Coronary artery (tissue), 2 donors: Measurements from ENCODE around the gene TRIML1.

Experiments
- DNase-seq: peaks from one replicate; pipeline ENCODE4 v3.0.0-alpha.2; 2017; ENCODE audit warnings: low spot score
- H3K27ac ChIP-seq, 2 donors: fragments of 200-600 bp; sonication (generic); one replicate each; pipeline ENCODE4 v1.5.1; 2016 to 2019
- H3K4me3 ChIP-seq: fragments of 200-600 bp; sonication (generic); 2 replicates; pipeline ENCODE4 v1.5.1; 2016; ENCODE audit warnings: mild to moderate bottlenecking, moderate library complexity
- CTCF ChIP-seq: fragments of 200-600 bp; sonication (generic); IDR thresholded peaks from one replicate; pipeline ENCODE4 v1.5.1; 2019; ENCODE audit warnings: antibody characterized with exemption

The TRIML1 gene

GRCh38 chr4:188162698-188163097 lies 23.5 kb downstream of the TRIML1 start:
- no peak for DNase-seq
- Histone ChIP-seq H3K4me3 (no peak overlapping the region), H3K27ac (no peak overlapping the region)
- no peak for TF ChIP-seq CTCF

- H3K27ac ChIP-seq = no peak overlapping the region
- DNase-seq = no peak
- TF ChIP-seq CTCF = no peak
Observed at GRCh38 chr4:188168726-188169373, 29.6 kb downstream of the TRIML1 start.

GRCh38 chr4:188171551-188171950 lies 32.3 kb downstream of the TRIML1 start:
- no peak for TF ChIP-seq CTCF
- no peak overlapping the region for H3K4me3 ChIP-seq
- DNase-seq = no peak
- H3K27ac ChIP-seq = no peak overlapping the region

More at GRCh38 chr4:188168726-188169373, 29.6 kb downstream of the TRIML1 start:
- no peak overlapping the region for H3K4me3 ChIP-seq

GRCh38 chr4:188175288-188175687 lies 36.0 kb downstream of the TRIML1 start:
- no peak for DNase-seq
- Histone ChIP-seq H3K4me3 (no peak overlapping the region), H3K27ac (no peak overlapping the region)
- TF ChIP-seq CTCF = no peak

GRCh38 chr4:188177997-188178675 lies 38.9 kb downstream of the TRIML1 start:
- no peak for DNase-seq
- no peak for TF ChIP-seq CTCF
- Histone ChIP-seq H3K27ac (no peak overlapping the region), H3K4me3 (no peak overlapping the region)

GRCh38 chr4:188178806-188179205 lies 39.6 kb downstream of the TRIML1 start:
- no peak for TF ChIP-seq CTCF
- no peak overlapping the region for H3K4me3 ChIP-seq
- no peak for DNase-seq

GRCh38 chr4:188187106-188187505 lies 47.9 kb downstream of the TRIML1 start:
- DNase-seq = no peak
- Histone ChIP-seq H3K27ac (no peak overlapping the region), H3K4me3 (no peak overlapping the region)
- TF ChIP-seq CTCF = no peak

More at GRCh38 chr4:188178806-188179205, 39.6 kb downstream of the TRIML1 start:
- H3K27ac ChIP-seq = no peak overlapping the region
